Neural cell (in vitro differentiated cells): ENCODE measurements around the gene SETX. TPM values are rescaled to one million over a fixed set of nuclear protein-coding genes. Genes with fewer than 3 reads are reported as not detected.

Experiments
- H2AFZ ChIP-seq: fragments of 200-600, 300-800 bp; sonication (generic), shearing (Covaris generic); 2 replicates; pipeline ENCODE4 v1.6.0; 2014; ENCODE audit warnings: low read depth, mild to moderate bottlenecking, antibody characterized with exemption, low read length, moderate library complexity
- H3F3A ChIP-seq: fragments of 200-600 bp; shearing (Covaris generic); 2 replicates; pipeline ENCODE4 v1.6.1; 2016; ENCODE audit warnings: mild to moderate bottlenecking, moderate library complexity, mixed read lengths, antibody characterized with exemption, low read length; ENCODE audit not compliant: insufficient read depth, poor library complexity, severe bottlenecking
- H3K27ac ChIP-seq: fragments of 200-600, 300-800 bp; sonication (generic), shearing (Covaris generic); 2 replicates; pipeline ENCODE4 v1.5.1; 2014; ENCODE audit warnings: mild to moderate bottlenecking, low read length, moderate library complexity
- H3K27me3 ChIP-seq: fragments of 300-800, 200-600 bp; sonication (generic), shearing (Covaris generic); 2 replicates; pipeline ENCODE4 v1.6.0; 2014; ENCODE audit warnings: mild to moderate bottlenecking, low read depth, low read length, moderate library complexity; ENCODE audit not compliant: insufficient read depth
- H3K36me3 ChIP-seq: fragments of 300-800, 200-600 bp; sonication (generic), shearing (Covaris generic); 2 replicates; pipeline ENCODE4 v1.5.1; 2014; ENCODE audit warnings: mild to moderate bottlenecking, antibody characterized with exemption, low read length, moderate library complexity; ENCODE audit not compliant: insufficient read depth
- H3K4me2 ChIP-seq: fragments of 300-800, 200-600 bp; sonication (generic), shearing (Covaris generic); 2 replicates; pipeline ENCODE4 v1.6.0; 2014; ENCODE audit warnings: mild to moderate bottlenecking, low read length
- H3K4me3 ChIP-seq: fragments of 300-800, 200-600 bp; sonication (generic), shearing (Covaris generic); 2 replicates; pipeline ENCODE4 v1.5.1; 2014; ENCODE audit warnings: mild to moderate bottlenecking, low read length, moderate library complexity
- H3K79me2 ChIP-seq: fragments of 200-600 bp; shearing (Covaris generic); replicated peaks from 2 replicates; pipeline ENCODE4 v1.6.0; 2014; ENCODE audit warnings: mild to moderate bottlenecking, low read length, moderate library complexity; ENCODE audit not compliant: insufficient read depth
- H3K9ac ChIP-seq: fragments of 300-800, 200-600 bp; sonication (generic), shearing (Covaris generic); 2 replicates; pipeline ENCODE4 v1.6.1; 2016; ENCODE audit warnings: mild to moderate bottlenecking, low read length, mixed read lengths
- H3K9me2 ChIP-seq: fragments of 200-600 bp; shearing (Covaris generic); 2 replicates; pipeline ENCODE4 v1.6.1; 2016; ENCODE audit warnings: mild to moderate bottlenecking, low read length, mixed read lengths; ENCODE audit not compliant: insufficient read depth
- H3K9me3 ChIP-seq: fragments of 200-600, 300-800 bp; sonication (generic), shearing (Covaris generic); 2 replicates; pipeline ENCODE4 v1.6.1; 2016; ENCODE audit warnings: mild to moderate bottlenecking, mixed run types, low read length, moderate library complexity, mixed read lengths
- H4K20me1 ChIP-seq: fragments of 200-600 bp; shearing (Covaris generic); 2 replicates; pipeline ENCODE4 v1.6.1; 2016; ENCODE audit warnings: mild to moderate bottlenecking, mixed run types; ENCODE audit not compliant: insufficient read depth
- MXI1 ChIP-seq: fragments of 450-650 bp; conservative IDR thresholded peaks from 2 replicates; pipeline ENCODE4 v1.6.1; 2014; ENCODE audit warnings: antibody characterized with exemption, mild to moderate bottlenecking; ENCODE audit not compliant: poor library complexity, severe bottlenecking
- POLR2AphosphoS5 ChIP-seq: IDR thresholded peaks from 2 replicates; pipeline ENCODE4 v1.6.1; 2012
- RAD21 ChIP-seq: fragments of 450-650 bp; conservative IDR thresholded peaks from 2 replicates; pipeline ENCODE4 v1.6.1; 2014; ENCODE audit warnings: antibody characterized with exemption, mild to moderate bottlenecking, moderate library complexity
- SMC3 ChIP-seq: fragments of 450-650 bp; conservative IDR thresholded peaks from 2 replicates; pipeline ENCODE4 v1.6.1; 2014; ENCODE audit warnings: antibody characterized with exemption, mild to moderate bottlenecking, moderate library complexity; ENCODE audit not compliant: poor library complexity
- TAF1 ChIP-seq: IDR thresholded peaks from 2 replicates; pipeline ENCODE4 v1.6.1; 2012; ENCODE audit warnings: low read depth
- polyA plus RNA-seq: library from polyadenylated mRNA; depleted of rRNA; stranded (reverse); fragments of >200 nt; gene quantifications from 2 replicates; pipeline ENCODE4 v1.2.3, GENCODE V29; 2014
- TF ChIP-seq, protein P1 (sequence below): IDR thresholded peaks from 2 replicates; pipeline ENCODE4 v1.6.1; 2012; ENCODE audit warnings: borderline replicate concordance
- TF ChIP-seq, protein P2 (sequence below): fragments of 450-650 bp; IDR thresholded peaks from 2 replicates; pipeline ENCODE4 v1.5.1; 2014; ENCODE audit warnings: antibody characterized with exemption, mild to moderate bottlenecking, moderate library complexity; ENCODE audit not compliant: poor library complexity, severe bottlenecking

SETX gene
- polyA plus RNA-seq, 1 donor from 2014 or later, result 32.0 TPM

DNA sequence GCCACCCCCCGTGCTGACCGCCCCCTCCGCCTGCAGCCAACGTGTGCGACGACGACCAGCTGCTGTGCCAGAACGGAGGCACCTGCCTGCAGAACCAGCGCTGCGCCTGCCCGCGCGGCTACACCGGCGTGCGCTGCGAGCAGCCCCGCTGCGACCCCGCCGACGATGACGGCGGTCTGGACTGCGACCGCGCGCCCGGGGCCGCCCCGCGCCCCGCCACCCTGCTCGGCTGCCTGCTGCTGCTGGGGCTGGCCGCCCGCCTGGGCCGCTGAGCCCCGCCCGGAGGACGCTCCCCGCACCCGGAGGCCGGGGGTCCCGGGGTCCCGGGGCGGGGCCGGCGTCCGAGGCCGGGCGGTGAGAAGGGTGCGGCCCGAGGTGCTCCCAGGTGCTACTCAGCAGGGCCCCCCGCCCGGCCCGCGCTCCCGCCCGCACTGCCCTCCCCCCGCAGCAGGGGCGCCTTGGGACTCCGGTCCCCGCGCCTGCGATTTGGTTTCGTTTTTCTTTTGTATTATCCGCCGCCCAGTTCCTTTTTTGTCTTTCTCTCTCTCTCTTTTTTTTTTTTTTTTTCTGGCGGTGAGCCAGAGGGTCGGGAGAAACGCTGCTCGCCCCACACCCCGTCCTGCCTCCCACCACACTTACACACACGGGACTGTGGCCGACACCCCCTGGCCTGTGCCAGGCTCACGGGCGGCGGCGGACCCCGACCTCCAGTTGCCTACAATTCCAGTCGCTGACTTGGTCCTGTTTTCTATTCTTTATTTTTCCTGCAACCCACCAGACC is 112.8 kb downstream of the SETX start:
- Histone ChIP-seq H3K36me3 (no peaks in the 10 kb centered on the region), H3K27me3 (peaks cover 38% of the 10 kb centered on the region), H2AFZ (no peak overlapping the region), H4K20me1 (no peaks in the 10 kb centered on the region), H3K9me2 (no peaks in the 10 kb centered on the region), H3K79me2 (no peaks in the 10 kb centered on the region), H3F3A (no peaks in the 10 kb centered on the region), H3K9me3 (no peaks in the 10 kb centered on the region), H3K9ac (peak overlapping the region; percentile 16), H3K27ac (no peak overlapping the region), H3K4me3 (peak overlapping the region; percentile 66), H3K4me2 (no peak overlapping the region)
- TF ChIP-seq RAD21 (no peak), SMC3 (no peak), POLR2AphosphoS5 (peak; percentile 32)
- TF ChIP-seq, protein P1, sequence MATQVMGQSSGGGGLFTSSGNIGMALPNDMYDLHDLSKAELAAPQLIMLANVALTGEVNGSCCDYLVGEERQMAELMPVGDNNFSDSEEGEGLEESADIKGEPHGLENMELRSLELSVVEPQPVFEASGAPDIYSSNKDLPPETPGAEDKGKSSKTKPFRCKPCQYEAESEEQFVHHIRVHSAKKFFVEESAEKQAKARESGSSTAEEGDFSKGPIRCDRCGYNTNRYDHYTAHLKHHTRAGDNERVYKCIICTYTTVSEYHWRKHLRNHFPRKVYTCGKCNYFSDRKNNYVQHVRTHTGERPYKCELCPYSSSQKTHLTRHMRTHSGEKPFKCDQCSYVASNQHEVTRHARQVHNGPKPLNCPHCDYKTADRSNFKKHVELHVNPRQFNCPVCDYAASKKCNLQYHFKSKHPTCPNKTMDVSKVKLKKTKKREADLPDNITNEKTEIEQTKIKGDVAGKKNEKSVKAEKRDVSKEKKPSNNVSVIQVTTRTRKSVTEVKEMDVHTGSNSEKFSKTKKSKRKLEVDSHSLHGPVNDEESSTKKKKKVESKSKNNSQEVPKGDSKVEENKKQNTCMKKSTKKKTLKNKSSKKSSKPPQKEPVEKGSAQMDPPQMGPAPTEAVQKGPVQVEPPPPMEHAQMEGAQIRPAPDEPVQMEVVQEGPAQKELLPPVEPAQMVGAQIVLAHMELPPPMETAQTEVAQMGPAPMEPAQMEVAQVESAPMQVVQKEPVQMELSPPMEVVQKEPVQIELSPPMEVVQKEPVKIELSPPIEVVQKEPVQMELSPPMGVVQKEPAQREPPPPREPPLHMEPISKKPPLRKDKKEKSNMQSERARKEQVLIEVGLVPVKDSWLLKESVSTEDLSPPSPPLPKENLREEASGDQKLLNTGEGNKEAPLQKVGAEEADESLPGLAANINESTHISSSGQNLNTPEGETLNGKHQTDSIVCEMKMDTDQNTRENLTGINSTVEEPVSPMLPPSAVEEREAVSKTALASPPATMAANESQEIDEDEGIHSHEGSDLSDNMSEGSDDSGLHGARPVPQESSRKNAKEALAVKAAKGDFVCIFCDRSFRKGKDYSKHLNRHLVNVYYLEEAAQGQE, result no peak

DNA sequence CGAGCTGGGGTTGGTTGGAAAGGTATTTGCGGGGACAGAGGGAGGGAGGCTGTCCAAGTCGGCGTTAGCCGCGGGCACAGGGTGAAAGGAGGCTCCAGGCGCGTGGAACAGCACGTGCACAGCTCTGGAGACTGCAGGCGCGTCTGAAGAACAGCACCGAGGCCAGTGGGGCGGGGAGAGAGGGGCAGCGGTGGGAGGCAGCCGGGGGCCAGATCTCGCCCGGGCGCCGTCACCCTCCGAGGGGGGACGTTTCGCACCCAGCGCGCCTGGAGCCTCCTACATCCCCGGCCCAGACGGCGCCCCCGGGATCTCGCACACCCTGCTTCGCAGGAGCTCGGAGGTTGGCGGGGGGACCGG is 113.3 kb downstream of the SETX start:
- Histone ChIP-seq H3K4me3 (peak overlapping the region; percentile 66), H3K27ac (no peak overlapping the region), H3F3A (no peaks in the 10 kb centered on the region), H3K27me3 (peaks cover 38% of the 10 kb centered on the region), H3K36me3 (no peaks in the 10 kb centered on the region), H3K9me2 (no peaks in the 10 kb centered on the region), H3K79me2 (no peaks in the 10 kb centered on the region), H3K9me3 (no peaks in the 10 kb centered on the region), H2AFZ (no peak overlapping the region), H3K4me2 (no peak overlapping the region), H3K9ac (no peak overlapping the region), H4K20me1 (no peaks in the 10 kb centered on the region)
- TF ChIP-seq TAF1 (no peak), SMC3 (no peak), POLR2AphosphoS5 (no peak), MXI1 (peak; percentile 26)
- TF ChIP-seq, protein P2, sequence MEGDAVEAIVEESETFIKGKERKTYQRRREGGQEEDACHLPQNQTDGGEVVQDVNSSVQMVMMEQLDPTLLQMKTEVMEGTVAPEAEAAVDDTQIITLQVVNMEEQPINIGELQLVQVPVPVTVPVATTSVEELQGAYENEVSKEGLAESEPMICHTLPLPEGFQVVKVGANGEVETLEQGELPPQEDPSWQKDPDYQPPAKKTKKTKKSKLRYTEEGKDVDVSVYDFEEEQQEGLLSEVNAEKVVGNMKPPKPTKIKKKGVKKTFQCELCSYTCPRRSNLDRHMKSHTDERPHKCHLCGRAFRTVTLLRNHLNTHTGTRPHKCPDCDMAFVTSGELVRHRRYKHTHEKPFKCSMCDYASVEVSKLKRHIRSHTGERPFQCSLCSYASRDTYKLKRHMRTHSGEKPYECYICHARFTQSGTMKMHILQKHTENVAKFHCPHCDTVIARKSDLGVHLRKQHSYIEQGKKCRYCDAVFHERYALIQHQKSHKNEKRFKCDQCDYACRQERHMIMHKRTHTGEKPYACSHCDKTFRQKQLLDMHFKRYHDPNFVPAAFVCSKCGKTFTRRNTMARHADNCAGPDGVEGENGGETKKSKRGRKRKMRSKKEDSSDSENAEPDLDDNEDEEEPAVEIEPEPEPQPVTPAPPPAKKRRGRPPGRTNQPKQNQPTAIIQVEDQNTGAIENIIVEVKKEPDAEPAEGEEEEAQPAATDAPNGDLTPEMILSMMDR, result no peak
- TF ChIP-seq, protein P1, result no peak
